ENCODE data around the gene PLVAP.

PLVAP gene

DNA sequence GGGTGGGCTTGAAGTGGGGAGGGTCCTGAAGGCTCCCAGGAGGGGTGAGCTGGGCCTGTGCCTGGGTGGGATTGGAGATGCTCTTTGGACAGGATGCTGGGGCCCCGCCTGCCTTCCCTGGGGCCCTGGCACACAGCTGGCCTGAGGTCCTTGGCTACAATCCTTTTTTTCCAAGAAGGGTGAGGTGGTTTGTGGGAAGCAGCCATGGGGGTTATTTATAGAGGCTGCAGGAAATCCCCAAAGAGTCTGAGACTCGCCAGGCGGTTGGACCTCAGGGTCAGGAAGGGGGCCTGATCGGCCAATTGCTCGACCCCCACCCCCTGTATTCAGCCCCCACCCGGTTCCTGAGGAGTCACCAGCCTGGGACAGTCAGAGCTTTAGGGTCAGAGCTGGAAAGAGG lies 29.8 kb downstream of the PLVAP start:
- TF ChIP-seq, protein P1, sequence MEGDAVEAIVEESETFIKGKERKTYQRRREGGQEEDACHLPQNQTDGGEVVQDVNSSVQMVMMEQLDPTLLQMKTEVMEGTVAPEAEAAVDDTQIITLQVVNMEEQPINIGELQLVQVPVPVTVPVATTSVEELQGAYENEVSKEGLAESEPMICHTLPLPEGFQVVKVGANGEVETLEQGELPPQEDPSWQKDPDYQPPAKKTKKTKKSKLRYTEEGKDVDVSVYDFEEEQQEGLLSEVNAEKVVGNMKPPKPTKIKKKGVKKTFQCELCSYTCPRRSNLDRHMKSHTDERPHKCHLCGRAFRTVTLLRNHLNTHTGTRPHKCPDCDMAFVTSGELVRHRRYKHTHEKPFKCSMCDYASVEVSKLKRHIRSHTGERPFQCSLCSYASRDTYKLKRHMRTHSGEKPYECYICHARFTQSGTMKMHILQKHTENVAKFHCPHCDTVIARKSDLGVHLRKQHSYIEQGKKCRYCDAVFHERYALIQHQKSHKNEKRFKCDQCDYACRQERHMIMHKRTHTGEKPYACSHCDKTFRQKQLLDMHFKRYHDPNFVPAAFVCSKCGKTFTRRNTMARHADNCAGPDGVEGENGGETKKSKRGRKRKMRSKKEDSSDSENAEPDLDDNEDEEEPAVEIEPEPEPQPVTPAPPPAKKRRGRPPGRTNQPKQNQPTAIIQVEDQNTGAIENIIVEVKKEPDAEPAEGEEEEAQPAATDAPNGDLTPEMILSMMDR (IDR thresholded peaks at IDR 0.05; ENCODE audit: low read depth, low read length), result no peak
- no peak overlapping the region for H3K4me3 ChIP-seq (replicated peaks in 1 of 2; ENCODE audit: low read depth in 2 of 2, low read length in 2 of 2)
- DNase-seq (ENCODE audit: low read depth in 2 of 2), result peak; percentile 54 to 76

- DNase-seq (ENCODE audit: low read depth in 2 of 2), result peak; percentile 72 to 73
- no peak overlapping the region for H3K4me3 ChIP-seq (replicated peaks in 1 of 2; ENCODE audit: low read depth in 2 of 2, low read length in 2 of 2)
- TF ChIP-seq, protein P1 (IDR thresholded peaks at IDR 0.05; ENCODE audit: low read depth, low read length), result peak; percentile 90
Measured at GRCh38 chr19:17346109-17346671, 31.0 kb downstream of the PLVAP start.

DNA sequence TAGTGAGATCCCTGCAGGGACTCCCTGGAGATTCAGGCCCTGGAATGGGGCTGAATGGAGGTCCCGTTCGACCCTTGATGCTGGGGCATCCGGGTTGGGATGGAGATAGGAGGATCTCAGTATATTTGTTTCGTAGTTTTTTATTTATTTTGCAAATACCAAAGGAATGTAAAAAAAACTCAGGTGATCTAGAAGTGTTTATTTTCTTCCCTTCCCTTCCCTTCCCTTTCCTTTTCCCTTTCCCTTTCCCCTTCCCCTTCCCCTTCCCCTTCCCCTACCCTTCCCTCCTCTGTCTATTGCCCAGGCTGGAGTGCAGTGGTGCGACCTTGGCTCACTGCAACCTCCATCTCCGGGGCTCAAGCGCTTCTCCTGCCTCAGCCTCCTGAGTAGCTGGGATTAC lies 35.3 kb downstream of the PLVAP start:
- TF ChIP-seq, protein P1 (IDR thresholded peaks at IDR 0.05; ENCODE audit: low read depth, low read length), result no peak
- no peak for DNase-seq (ENCODE audit: low read depth in 2 of 2)
- H3K4me3 ChIP-seq (replicated peaks in 1 of 2; ENCODE audit: low read depth in 2 of 2, low read length in 2 of 2), result no peak overlapping the region

DNA sequence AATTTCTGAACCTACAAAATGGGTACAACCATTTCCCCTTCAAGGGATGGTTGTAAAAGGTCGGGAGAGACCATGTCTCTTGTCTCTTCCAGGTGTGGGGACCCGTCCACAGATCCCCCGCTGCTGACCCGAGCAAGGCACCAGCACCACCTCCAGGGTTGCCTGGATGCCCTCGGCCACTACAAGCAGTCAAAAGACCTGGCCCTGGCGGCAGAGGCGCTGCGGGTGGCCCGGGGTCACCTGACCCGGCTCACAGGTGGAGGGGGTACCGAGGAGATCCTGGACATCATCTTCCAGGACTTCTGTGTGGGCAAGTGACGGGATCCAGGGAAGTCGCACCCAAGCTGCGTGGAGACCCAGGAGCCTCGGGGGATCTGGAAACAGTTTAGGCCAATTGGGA lies 35.8 kb downstream of the PLVAP start:
- no peak for DNase-seq (ENCODE audit: low read depth in 2 of 2)
- no peak overlapping the region for H3K4me3 ChIP-seq (replicated peaks in 1 of 2; ENCODE audit: low read depth in 2 of 2, low read length in 2 of 2)
- TF ChIP-seq, protein P1 (IDR thresholded peaks at IDR 0.05; ENCODE audit: low read depth, low read length), result no peak

- no peak overlapping the region for H3K4me3 ChIP-seq (replicated peaks in 1 of 2; ENCODE audit: low read depth in 2 of 2, low read length in 2 of 2)
- no peak for DNase-seq (ENCODE audit: low read depth in 2 of 2)
- TF ChIP-seq, protein P1 (IDR thresholded peaks at IDR 0.05; ENCODE audit: low read depth, low read length), result no peak
Measured at GRCh38 chr19:17340871-17341357, 36.2 kb downstream of the PLVAP start.

- no peak overlapping the region for H3K4me3 ChIP-seq (replicated peaks in 1 of 2; ENCODE audit: low read depth in 2 of 2, low read length in 2 of 2)
- TF ChIP-seq, protein P1 (IDR thresholded peaks at IDR 0.05; ENCODE audit: low read depth, low read length), result no peak
- no peak for DNase-seq (ENCODE audit: low read depth in 2 of 2)
Measured at GRCh38 chr19:17340302-17340870, 36.8 kb downstream of the PLVAP start.
